ENCODE measurements around the gene SEMA4F.
A peak's percentile ranks its signal among the peaks of the same experiment; 100 is the strongest.
"Not testable (repeated sequence)": the region's sequence is repeated elsewhere in the genome, so short reads cannot be mapped to it uniquely, and the experiment has no call there.

The SEMA4F gene

GRCh38 chr2:74653985-74654882 lies at the start of gene SEMA4F:
Gene SEMA4F (plus strand): TSS chr2:74654247. CDS start chr2:74654377, 130 bp downstream.
- DNase-seq = peak; percentile 96

- DNase-seq = no peak
These were observed 47.1 kb upstream of the SEMA4F start for GRCh38 chr2:74606927-74607326.

GRCh38 chr2:74617122-74617521 lies 36.9 kb upstream of the SEMA4F start:
- no peak for DNase-seq

GRCh38 chr2:74618410-74619083 lies 35.5 kb upstream of the SEMA4F start:
- no peak for DNase-seq

GRCh38 chr2:74619651-74620297 lies 34.3 kb upstream of the SEMA4F start:
- DNase-seq = no peak

- no peak for DNase-seq
These were observed 33.4 kb upstream of the SEMA4F start for GRCh38 chr2:74620671-74621070.

GRCh38 chr2:74625658-74626425 lies 28.2 kb upstream of the SEMA4F start:
- DNase-seq = no peak

- no peak for DNase-seq
These were observed 25.4 kb upstream of the SEMA4F start for GRCh38 chr2:74628538-74629105.

GRCh38 chr2:74630454-74630853 lies 23.6 kb upstream of the SEMA4F start:
- DNase-seq = not testable (repeated sequence)

GRCh38 chr2:74632209-74632938 lies 21.7 kb upstream of the SEMA4F start:
- DNase-seq = no peak

GRCh38 chr2:74632939-74633312 lies 21.1 kb upstream of the SEMA4F start:
- no peak for DNase-seq

GRCh38 chr2:74639550-74639949 lies 14.5 kb upstream of the SEMA4F start:
- DNase-seq = peak; percentile 7

- no peak for DNase-seq
These were observed 8.7 kb upstream of the SEMA4F start for GRCh38 chr2:74645344-74645743.

- no peak for DNase-seq
These were observed 7.8 kb upstream of the SEMA4F start for GRCh38 chr2:74646201-74646600.

- no peak for DNase-seq
These were observed 7.1 kb upstream of the SEMA4F start for GRCh38 chr2:74646834-74647482.

- no peak for DNase-seq
These were observed 6.0 kb upstream of the SEMA4F start, which contains the start of gene M1AP for GRCh38 chr2:74648009-74648443. Gene M1AP (minus strand): TSS chr2:74648330. CDS start chr2:74640275, 8,055 bp downstream.

- no peak for DNase-seq
These were observed 460 bp upstream of the SEMA4F start for GRCh38 chr2:74653589-74653984.

GRCh38 chr2:74655579-74655978 lies 1.5 kb downstream of the SEMA4F start:
- no peak for DNase-seq

GRCh38 chr2:74658516-74658915 lies 4.5 kb downstream of the SEMA4F start:
- no peak for DNase-seq

GRCh38 chr2:74659462-74659861 lies 5.4 kb downstream of the SEMA4F start:
- DNase-seq = no peak

GRCh38 chr2:74668087-74668486 lies 14.0 kb downstream of the SEMA4F start:
- DNase-seq = no peak
